ACC112 (cell line): ENCODE data around the gene ABCC1.

Experiments used
- H2AFZ ChIP-seq: fragments of 200-600 bp; sonication (generic); one replicate; pipeline ENCODE4 v1.6.0; 2017; ENCODE audit warnings: antibody characterized with exemption, low read length; ENCODE audit not compliant: unreplicated experiment
- H3K27ac ChIP-seq: fragments of 200-600 bp; sonication (generic); 2 replicates; pipeline ENCODE4 v1.5.1; 2014; ENCODE audit warnings: low read depth, mild to moderate bottlenecking, antibody characterized with exemption, low read length, moderate library complexity
- H3K27me3 ChIP-seq: fragments of 200-600 bp; sonication (generic); 2 replicates; pipeline ENCODE4 v1.6.1; 2014; ENCODE audit warnings: mild to moderate bottlenecking, antibody characterized with exemption, low read length, moderate library complexity, mixed read lengths; ENCODE audit not compliant: insufficient read depth
- H3K36me3 ChIP-seq: fragments of 200-600 bp; sonication (generic); 2 replicates; pipeline ENCODE4 v1.6.1; 2016; ENCODE audit warnings: mild to moderate bottlenecking, antibody characterized with exemption, low read length, moderate library complexity, mixed read lengths; ENCODE audit not compliant: insufficient read depth
- H3K4me1 ChIP-seq: fragments of 200-600 bp; sonication (generic); one replicate; pipeline ENCODE4 v1.6.1; 2016; ENCODE audit warnings: low read length, mixed read lengths; ENCODE audit not compliant: insufficient read depth, unreplicated experiment, control insufficient read depth
- H3K4me3 ChIP-seq: fragments of 200-600 bp; sonication (generic); 2 replicates; pipeline ENCODE4 v1.5.1; 2014; ENCODE audit warnings: mild to moderate bottlenecking, low read depth, low read length
- H3K79me2 ChIP-seq: fragments of 200-600 bp; sonication (generic); one replicate; pipeline ENCODE4 v1.6.0; 2016; ENCODE audit warnings: low read length; ENCODE audit not compliant: control insufficient read depth, unreplicated experiment, insufficient read depth

Gene ABCC1

GRCh38 chr16:16031401-16031800, 82.0 kb downstream of the ABCC1 start:
- peaks cover 37% of the 10 kb centered on the region for H3K4me1 ChIP-seq
- H2AFZ ChIP-seq: no peak overlapping the region
- no peak overlapping the region for H3K4me3 ChIP-seq
- H3K36me3 ChIP-seq: peaks cover 19% of the 10 kb centered on the region
- H3K79me2 ChIP-seq: peaks cover 33% of the 10 kb centered on the region
- H3K27ac ChIP-seq: no peak overlapping the region
- no peaks in the 10 kb centered on the region for H3K27me3 ChIP-seq

- Histone ChIP-seq H3K27ac (no peak overlapping the region), H3K36me3 (peaks cover 27% of the 10 kb centered on the region), H3K4me3 (no peak overlapping the region), H2AFZ (no peak overlapping the region), H3K79me2 (peaks cover 27% of the 10 kb centered on the region), H3K4me1 (peaks cover 32% of the 10 kb centered on the region), H3K27me3 (no peaks in the 10 kb centered on the region)
Measured at GRCh38 chr16:16032271-16032979, 83.0 kb downstream of the ABCC1 start.

DNA sequence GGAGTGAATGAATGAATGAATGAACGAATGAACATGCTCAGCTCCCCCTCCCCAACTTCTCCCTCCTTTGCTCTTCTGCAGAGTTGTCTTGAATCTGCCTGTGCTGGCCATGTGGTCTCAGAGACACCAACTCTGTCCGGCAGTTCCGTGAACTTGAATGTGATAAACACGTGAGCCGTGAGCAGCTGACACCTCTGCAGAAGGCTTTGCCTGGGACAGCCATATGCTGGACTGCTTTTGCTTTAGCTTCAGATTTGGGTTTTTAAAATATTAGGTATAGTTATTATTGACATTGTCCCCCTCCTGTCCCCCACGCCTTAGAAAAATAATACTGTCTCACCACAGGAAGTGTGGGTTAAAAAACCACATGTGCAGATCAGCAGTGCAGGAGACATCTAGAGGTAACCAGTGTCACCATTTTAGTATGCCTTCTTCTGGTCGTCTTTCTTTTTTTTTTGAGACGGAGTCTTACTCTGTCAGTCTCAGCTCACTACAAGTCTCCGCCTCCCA, 83.8 kb downstream of the ABCC1 start:
- Histone ChIP-seq H3K4me1 (peaks cover 27% of the 10 kb centered on the region), H3K27me3 (no peaks in the 10 kb centered on the region), H2AFZ (no peak overlapping the region), H3K79me2 (peaks cover 19% of the 10 kb centered on the region), H3K36me3 (peaks cover 32% of the 10 kb centered on the region), H3K4me3 (no peak overlapping the region), H3K27ac (no peak overlapping the region)

GRCh38 chr16:16036359-16036792, 87.0 kb downstream of the ABCC1 start:
- peaks cover 5% of the 10 kb centered on the region for H3K4me1 ChIP-seq
- H2AFZ ChIP-seq: no peak overlapping the region
- no peak overlapping the region for H3K4me3 ChIP-seq
- H3K79me2 ChIP-seq: peaks cover 10% of the 10 kb centered on the region
- H3K27me3 ChIP-seq: no peaks in the 10 kb centered on the region
- peaks cover 42% of the 10 kb centered on the region for H3K36me3 ChIP-seq
- H3K27ac ChIP-seq: no peak overlapping the region

DNA sequence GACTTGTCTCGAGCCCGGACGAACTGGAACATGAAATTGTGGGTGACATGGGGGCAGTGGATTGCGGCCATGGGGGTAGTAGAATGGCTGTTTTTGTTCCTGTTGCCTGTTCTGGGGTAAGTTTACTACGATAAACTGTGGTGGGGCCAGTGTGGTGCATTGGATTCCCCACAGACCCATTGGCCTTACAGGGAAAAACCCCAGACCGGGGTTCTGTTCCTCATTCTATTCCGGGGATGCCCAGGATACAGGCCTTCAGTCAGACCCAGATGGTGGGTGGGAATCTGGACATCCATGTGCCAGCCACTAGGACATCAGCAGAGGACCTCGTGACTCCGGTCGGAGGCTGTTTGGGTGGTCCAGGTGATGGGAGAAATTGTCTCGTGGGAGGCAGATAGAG, 88.1 kb downstream of the ABCC1 start:
- no peaks in the 10 kb centered on the region for H3K27me3 ChIP-seq
- no peak overlapping the region for H3K4me3 ChIP-seq
- H3K27ac ChIP-seq: no peak overlapping the region
- peaks cover 10% of the 10 kb centered on the region for H3K4me1 ChIP-seq
- H3K79me2 ChIP-seq: peaks cover 12% of the 10 kb centered on the region
- H3K36me3 ChIP-seq: peaks cover 35% of the 10 kb centered on the region
- no peak overlapping the region for H2AFZ ChIP-seq

DNA sequence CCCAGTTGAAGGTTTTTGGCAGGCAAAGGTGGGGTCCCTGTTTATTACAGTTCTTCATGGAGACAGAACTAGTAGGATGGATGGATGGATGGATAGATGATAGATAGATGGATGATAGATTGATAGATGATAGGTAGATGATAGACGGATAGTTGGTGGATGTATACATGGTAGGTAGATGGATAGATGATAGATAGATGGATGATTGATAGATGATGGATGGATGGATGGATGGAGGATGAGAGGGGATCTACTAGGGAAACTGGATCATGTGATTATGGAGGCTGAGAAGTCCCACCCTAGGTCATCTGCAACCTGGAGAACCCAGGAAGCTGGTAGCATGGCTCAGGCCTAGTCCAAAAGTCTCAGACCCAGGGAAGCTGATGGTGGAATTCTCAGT, 88.6 kb downstream of the ABCC1 start:
- Histone ChIP-seq H3K79me2 (peaks cover 8% of the 10 kb centered on the region), H3K36me3 (peaks cover 34% of the 10 kb centered on the region), H3K4me1 (peaks cover 9% of the 10 kb centered on the region), H3K4me3 (no peak overlapping the region), H3K27me3 (no peaks in the 10 kb centered on the region), H3K27ac (no peak overlapping the region), H2AFZ (no peak overlapping the region)

- Histone ChIP-seq H3K27ac (no peak overlapping the region), H3K4me3 (no peak overlapping the region), H3K36me3 (peaks cover 31% of the 10 kb centered on the region), H3K4me1 (peaks cover 9% of the 10 kb centered on the region), H3K27me3 (no peaks in the 10 kb centered on the region), H3K79me2 (peaks cover 8% of the 10 kb centered on the region), H2AFZ (no peak overlapping the region)
Measured at GRCh38 chr16:16038950-16039349, 89.5 kb downstream of the ABCC1 start.

GRCh38 chr16:16041196-16041892, 91.9 kb downstream of the ABCC1 start:
- Histone ChIP-seq H3K27me3 (no peaks in the 10 kb centered on the region), H3K79me2 (peaks cover 8% of the 10 kb centered on the region), H2AFZ (no peak overlapping the region), H3K27ac (no peak overlapping the region), H3K4me3 (no peak overlapping the region), H3K4me1 (peaks cover 24% of the 10 kb centered on the region), H3K36me3 (peaks cover 44% of the 10 kb centered on the region)

DNA sequence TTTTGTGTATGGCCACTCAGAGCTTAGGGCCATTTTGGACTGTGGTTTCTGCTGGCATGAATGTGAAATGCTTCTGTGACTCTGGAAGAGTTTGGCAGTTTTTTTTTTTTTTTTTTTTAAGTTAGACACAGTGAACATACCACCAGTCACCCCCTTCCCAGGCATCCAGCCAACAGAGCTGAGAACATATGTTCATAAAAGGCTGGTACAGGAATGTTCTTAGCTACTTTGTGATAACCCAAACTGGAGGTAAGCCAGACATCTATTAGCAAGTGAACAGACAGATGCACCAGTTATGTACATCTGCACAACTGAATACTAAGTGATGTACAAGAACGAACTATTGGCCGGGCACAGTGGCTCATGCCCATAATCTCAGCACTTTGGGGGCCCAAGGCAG, 92.7 kb downstream of the ABCC1 start:
- no peaks in the 10 kb centered on the region for H3K27me3 ChIP-seq
- peaks cover 43% of the 10 kb centered on the region for H3K36me3 ChIP-seq
- H3K27ac ChIP-seq: no peak overlapping the region
- H3K4me3 ChIP-seq: no peak overlapping the region
- no peak overlapping the region for H2AFZ ChIP-seq
- peaks cover 8% of the 10 kb centered on the region for H3K79me2 ChIP-seq
- peaks cover 24% of the 10 kb centered on the region for H3K4me1 ChIP-seq

- Histone ChIP-seq H3K4me3 (no peak overlapping the region), H3K27me3 (no peaks in the 10 kb centered on the region), H3K36me3 (peaks cover 42% of the 10 kb centered on the region), H3K27ac (peak overlapping the region; percentile 5; the same call in 1 of the 2 replicates), H3K4me1 (peaks cover 24% of the 10 kb centered on the region), H2AFZ (no peak overlapping the region), H3K79me2 (peaks cover 8% of the 10 kb centered on the region)
Measured at GRCh38 chr16:16045296-16045695, 95.9 kb downstream of the ABCC1 start.

DNA sequence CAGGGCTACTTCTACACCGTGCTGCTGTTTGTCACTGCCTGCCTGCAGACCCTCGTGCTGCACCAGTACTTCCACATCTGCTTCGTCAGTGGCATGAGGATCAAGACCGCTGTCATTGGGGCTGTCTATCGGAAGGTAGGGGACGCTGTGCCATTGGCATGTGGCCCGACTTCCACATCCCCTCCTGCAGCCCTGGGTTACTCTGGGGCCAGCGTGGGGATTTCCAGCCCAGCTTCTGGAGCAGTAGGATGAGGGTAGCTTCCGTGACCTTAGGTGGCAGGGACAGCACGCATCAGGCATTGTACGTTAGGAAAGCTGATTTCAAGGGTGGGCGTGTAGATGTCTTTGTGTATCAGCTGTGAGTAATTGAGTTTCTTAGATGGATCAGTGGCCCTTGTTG, 96.5 kb downstream of the ABCC1 start:
- H3K27ac ChIP-seq: peak overlapping the region; percentile 5; the same call in 1 of the 2 replicates
- peaks cover 8% of the 10 kb centered on the region for H3K79me2 ChIP-seq
- H2AFZ ChIP-seq: no peak overlapping the region
- H3K27me3 ChIP-seq: no peaks in the 10 kb centered on the region
- peaks cover 44% of the 10 kb centered on the region for H3K36me3 ChIP-seq
- no peak overlapping the region for H3K4me3 ChIP-seq
- H3K4me1 ChIP-seq: peaks cover 24% of the 10 kb centered on the region
